Occipital lobe (tissue), 2 donors: Measurements from ENCODE around the gene RASA2. TPM values are rescaled to one million over a fixed set of nuclear protein-coding genes. Genes with fewer than 3 reads are reported as not detected.

Source experiments
- DNase-seq: peaks from one replicate; lab custom pipeline; 2025; lab: John Stamatoyannopoulos, UW
- total RNA-seq: library from RNA; depleted of rRNA; stranded (reverse); fragments of >200 nt; gene quantifications from one replicate; pipeline ENCODE4 v1.2.3, GENCODE V29; 2014

The RASA2 gene
- total RNA-seq, result 39.3 TPM

GRCh38 chr3:141486746-141487520 is at the start of gene RASA2:
Gene RASA2, plus strand, starts transcription at chr3:141487027. Its CDS starts 57 bp downstream, at chr3:141487084.
- peak; percentile 76 for DNase-seq

- no peak for DNase-seq
Observed at GRCh38 chr3:141439589-141439988, 47.2 kb upstream of the RASA2 start.

- no peak for DNase-seq
Observed at GRCh38 chr3:141440942-141441341, 45.9 kb upstream of the RASA2 start.

GRCh38 chr3:141441381-141442364 is 45.2 kb upstream of the RASA2 start:
- no peak for DNase-seq

GRCh38 chr3:141442446-141442845 is 44.4 kb upstream of the RASA2 start:
- no peak for DNase-seq

GRCh38 chr3:141442914-141443313 is 43.9 kb upstream of the RASA2 start:
- DNase-seq, result no peak

GRCh38 chr3:141444586-141445285 is 42.1 kb upstream of the RASA2 start:
- DNase-seq, result no peak

GRCh38 chr3:141445990-141446389 is 40.8 kb upstream of the RASA2 start:
- no peak for DNase-seq

GRCh38 chr3:141446737-141447136 is 40.1 kb upstream of the RASA2 start:
- DNase-seq, result no peak

- DNase-seq, result no peak
Observed at GRCh38 chr3:141447383-141447782, 39.4 kb upstream of the RASA2 start.

GRCh38 chr3:141448606-141449220 is 38.1 kb upstream of the RASA2 start:
- DNase-seq, result no peak

GRCh38 chr3:141449424-141449823 is 37.4 kb upstream of the RASA2 start:
- no peak for DNase-seq

- no peak for DNase-seq
Observed at GRCh38 chr3:141450727-141451375, 36.0 kb upstream of the RASA2 start.

GRCh38 chr3:141452045-141452444 is 34.8 kb upstream of the RASA2 start:
- DNase-seq, result no peak

GRCh38 chr3:141452773-141453172 is 34.1 kb upstream of the RASA2 start:
- no peak for DNase-seq

- DNase-seq, result no peak
Observed at GRCh38 chr3:141454054-141454453, 32.8 kb upstream of the RASA2 start.

- no peak for DNase-seq
Observed at GRCh38 chr3:141454906-141455602, 31.8 kb upstream of the RASA2 start.

GRCh38 chr3:141455603-141456300 is 31.1 kb upstream of the RASA2 start:
- peak; percentile 37 for DNase-seq

GRCh38 chr3:141456301-141456625 is 30.6 kb upstream of the RASA2 start:
- DNase-seq, result no peak
